HG03064 (cell line): ENCODE results near the gene KANK2.

ENCODE experiments used
- ATAC-seq: cut with Tn5 transposase; IDR thresholded peaks from one replicate; pipeline ENCODE4 v1.9.1; 2021; ENCODE audit warnings: low read depth; ENCODE audit not compliant: unreplicated experiment

Gene KANK2

GRCh38 chr19:11197291-11198174 is at the start of gene KANK2:
Gene KANK2, minus strand, starts transcription at chr19:11197545. Its CDS starts 3,034 bp downstream, at chr19:11194511.
- no peak for ATAC-seq

- no peak for ATAC-seq
Measured at GRCh38 chr19:11246941-11247340, 49.6 kb upstream of the KANK2 start.

- no peak for ATAC-seq
Measured at GRCh38 chr19:11244846-11245589, 47.7 kb upstream of the KANK2 start.

- no peak for ATAC-seq
Measured at GRCh38 chr19:11243798-11244169, 46.4 kb upstream of the KANK2 start.

- ATAC-seq: no peak
Measured at GRCh38 chr19:11242864-11243797, 45.8 kb upstream of the KANK2 start.

- no peak for ATAC-seq
Measured at GRCh38 chr19:11242025-11242424, 44.7 kb upstream of the KANK2 start.

GRCh38 chr19:11240008-11240444 is 42.7 kb upstream of the KANK2 start:
- ATAC-seq: no peak

- ATAC-seq: no peak
Measured at GRCh38 chr19:11239377-11240000, 42.1 kb upstream of the KANK2 start, which contains the start of gene ANGPTL8. Gene ANGPTL8, plus strand, starts transcription at chr19:11239619. Its CDS starts 19 bp downstream, at chr19:11239638.

- ATAC-seq: no peak
Measured at GRCh38 chr19:11238781-11239376, 41.5 kb upstream of the KANK2 start.

GRCh38 chr19:11238041-11238440 is 40.7 kb upstream of the KANK2 start:
- no peak for ATAC-seq

GRCh38 chr19:11237321-11237720 is 40.0 kb upstream of the KANK2 start:
- no peak for ATAC-seq

GRCh38 chr19:11236324-11237301 is 39.3 kb upstream of the KANK2 start:
- ATAC-seq: no peak

- ATAC-seq: no peak
Measured at GRCh38 chr19:11234486-11235075, 37.2 kb upstream of the KANK2 start.

- ATAC-seq: no peak
Measured at GRCh38 chr19:11233073-11233472, 35.7 kb upstream of the KANK2 start.

- no peak for ATAC-seq
Measured at GRCh38 chr19:11232555-11232954, 35.2 kb upstream of the KANK2 start.

GRCh38 chr19:11230621-11231386 is 33.5 kb upstream of the KANK2 start:
- ATAC-seq: no peak

GRCh38 chr19:11227195-11227886 is 30.0 kb upstream of the KANK2 start:
- ATAC-seq: no peak
